Ascending aorta (tissue), 2 donors: Measurements from ENCODE around the gene MSI2. TPM values are rescaled to one million over a fixed set of nuclear protein-coding genes. Genes with fewer than 3 reads are reported as not detected.

ENCODE experiments used
- DNase-seq, 2 donors: peaks; one replicate each; pipeline ENCODE4 v3.0.0-alpha.2; 2019; ENCODE audit warnings: low spot score in 2 of 2
- H3K27ac ChIP-seq, 2 donors: fragments of 200-600 bp; sonication (generic); one replicate each; pipeline ENCODE4 v1.5.1; 2016 to 2017; ENCODE audit warnings: mild to moderate bottlenecking in 1 of 2
- H3K27me3 ChIP-seq: fragments of 200-600 bp; sonication (generic); one replicate; pipeline ENCODE4 v1.5.1; 2017
- H3K36me3 ChIP-seq, 2 donors: fragments of 200-600 bp; sonication (generic); one replicate each; pipeline ENCODE4 v1.5.1; 2016
- H3K4me1 ChIP-seq, 2 donors: fragments of 200-600 bp; sonication (generic); one replicate each; pipeline ENCODE4 v1.5.1; 2016 to 2017; ENCODE audit warnings: mild to moderate bottlenecking in 1 of 2
- H3K4me3 ChIP-seq, 2 donors: fragments of 200-600 bp; sonication (generic); one replicate each; pipeline ENCODE4 v1.5.1; 2016 to 2017; ENCODE audit warnings: mild to moderate bottlenecking in 1 of 2
- H3K9me3 ChIP-seq, 2 donors: fragments of 200-600 bp; sonication (generic); one replicate each; pipeline ENCODE4 v1.5.1; 2016
- intact Hi-C: fragments of 100-400 bp; cut with DNase I; formaldehyde crosslinking; loops from one replicate; pipeline ENCODE4 v1.15.1; 2023
- total RNA-seq: library from RNA; depleted of rRNA; stranded (reverse); fragments of >200 nt; gene quantifications from one replicate; pipeline ENCODE4 v1.1.0, GENCODE V29; 2016
- TF ChIP-seq, protein P1 (sequence below), 3 experiments: fragments of 200-600 bp in 2 of 3; fragments of 450-650 bp in 1 of 3; sonication (generic) in 2 of 3; IDR thresholded peaks; one replicate each; pipeline ENCODE4 v1.5.1; 2016 to 2019; ENCODE audit warnings: antibody characterized with exemption in 3 of 3, mild to moderate bottlenecking in 1 of 3, moderate library complexity in 1 of 3

MSI2 gene
- total RNA-seq, 1 donor from 2014 or later: 11.7 TPM

DNA sequence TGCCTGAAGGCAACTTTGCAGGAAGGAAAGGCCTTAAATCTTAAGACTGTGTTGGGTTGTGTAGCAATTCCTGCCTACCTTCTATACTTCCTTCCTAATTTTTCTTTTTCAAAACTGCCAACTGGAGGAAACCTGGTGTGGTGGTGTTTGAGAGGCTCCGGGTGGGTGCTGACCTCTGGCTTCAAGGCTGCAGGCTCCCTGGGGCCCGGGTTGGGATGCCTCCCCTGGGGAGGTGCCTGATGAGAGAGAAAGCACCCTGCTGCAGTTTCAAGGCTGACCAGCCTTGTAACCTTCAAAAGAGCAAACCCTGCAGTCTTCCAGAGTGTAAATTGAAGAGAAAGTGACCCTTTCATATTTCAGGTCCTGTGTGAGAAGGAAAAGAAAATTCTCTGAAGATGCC is 55.9 kb downstream of the MSI2 start:
- no peaks in the 10 kb centered on the region for H3K27me3 ChIP-seq
- TF ChIP-seq, protein P1, sequence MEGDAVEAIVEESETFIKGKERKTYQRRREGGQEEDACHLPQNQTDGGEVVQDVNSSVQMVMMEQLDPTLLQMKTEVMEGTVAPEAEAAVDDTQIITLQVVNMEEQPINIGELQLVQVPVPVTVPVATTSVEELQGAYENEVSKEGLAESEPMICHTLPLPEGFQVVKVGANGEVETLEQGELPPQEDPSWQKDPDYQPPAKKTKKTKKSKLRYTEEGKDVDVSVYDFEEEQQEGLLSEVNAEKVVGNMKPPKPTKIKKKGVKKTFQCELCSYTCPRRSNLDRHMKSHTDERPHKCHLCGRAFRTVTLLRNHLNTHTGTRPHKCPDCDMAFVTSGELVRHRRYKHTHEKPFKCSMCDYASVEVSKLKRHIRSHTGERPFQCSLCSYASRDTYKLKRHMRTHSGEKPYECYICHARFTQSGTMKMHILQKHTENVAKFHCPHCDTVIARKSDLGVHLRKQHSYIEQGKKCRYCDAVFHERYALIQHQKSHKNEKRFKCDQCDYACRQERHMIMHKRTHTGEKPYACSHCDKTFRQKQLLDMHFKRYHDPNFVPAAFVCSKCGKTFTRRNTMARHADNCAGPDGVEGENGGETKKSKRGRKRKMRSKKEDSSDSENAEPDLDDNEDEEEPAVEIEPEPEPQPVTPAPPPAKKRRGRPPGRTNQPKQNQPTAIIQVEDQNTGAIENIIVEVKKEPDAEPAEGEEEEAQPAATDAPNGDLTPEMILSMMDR (IDR thresholded peaks at IDR 0.05): no peak
- no peak overlapping the region for H3K4me3 ChIP-seq
- intact Hi-C loops: no loop called here
- no peak overlapping the region for H3K27ac ChIP-seq
- H3K36me3 ChIP-seq: no peaks in the 10 kb centered on the region
- H3K4me1 ChIP-seq: no peaks in the 10 kb centered on the region
- H3K9me3 ChIP-seq: no peaks in the 10 kb centered on the region
- no peak for DNase-seq

DNA sequence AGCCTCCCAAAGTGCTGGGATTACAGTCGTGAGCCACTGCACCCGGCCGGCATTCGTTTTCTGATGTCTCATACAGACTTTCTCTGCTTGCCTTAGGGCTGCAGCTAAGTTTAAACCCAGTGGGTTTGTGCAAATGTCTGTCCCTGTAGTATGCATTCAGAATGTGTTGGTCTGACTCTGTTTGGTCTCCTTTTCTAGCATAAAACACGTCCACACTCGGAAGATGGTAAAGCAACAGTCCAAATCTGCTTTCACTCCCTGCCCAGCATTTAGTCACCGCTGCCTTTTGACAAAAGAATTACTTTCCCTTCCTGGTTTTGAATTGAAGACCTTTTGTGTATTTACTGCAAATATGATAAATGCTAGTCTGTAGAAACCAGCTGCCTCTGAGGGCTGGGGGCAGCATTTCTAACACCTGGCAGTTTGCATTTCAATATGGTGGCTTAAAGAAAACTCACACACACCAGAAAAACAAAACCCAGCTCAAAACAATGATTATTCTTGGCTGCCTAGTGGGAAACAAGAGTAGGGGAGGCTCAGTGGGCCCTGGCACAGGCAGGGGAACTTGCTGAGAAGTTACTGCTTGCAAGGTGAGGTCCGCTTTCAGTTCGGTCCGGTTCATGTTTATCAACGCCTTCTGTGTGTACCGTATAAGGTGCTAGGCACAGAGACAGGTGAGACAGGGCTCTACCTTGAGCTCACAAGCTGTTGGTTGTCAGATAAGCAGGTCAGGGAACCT is 56.9 kb downstream of the MSI2 start:
- Histone ChIP-seq H3K4me3 (no peak overlapping the region), H3K36me3 (no peaks in the 10 kb centered on the region), H3K27ac (no peak overlapping the region), H3K27me3 (no peaks in the 10 kb centered on the region), H3K4me1 (no peaks in the 10 kb centered on the region), H3K9me3 (no peaks in the 10 kb centered on the region)
- DNase-seq: no peak
- TF ChIP-seq, protein P1 (IDR thresholded peaks at IDR 0.05): no peak
- intact Hi-C loops: no loop called here

DNA sequence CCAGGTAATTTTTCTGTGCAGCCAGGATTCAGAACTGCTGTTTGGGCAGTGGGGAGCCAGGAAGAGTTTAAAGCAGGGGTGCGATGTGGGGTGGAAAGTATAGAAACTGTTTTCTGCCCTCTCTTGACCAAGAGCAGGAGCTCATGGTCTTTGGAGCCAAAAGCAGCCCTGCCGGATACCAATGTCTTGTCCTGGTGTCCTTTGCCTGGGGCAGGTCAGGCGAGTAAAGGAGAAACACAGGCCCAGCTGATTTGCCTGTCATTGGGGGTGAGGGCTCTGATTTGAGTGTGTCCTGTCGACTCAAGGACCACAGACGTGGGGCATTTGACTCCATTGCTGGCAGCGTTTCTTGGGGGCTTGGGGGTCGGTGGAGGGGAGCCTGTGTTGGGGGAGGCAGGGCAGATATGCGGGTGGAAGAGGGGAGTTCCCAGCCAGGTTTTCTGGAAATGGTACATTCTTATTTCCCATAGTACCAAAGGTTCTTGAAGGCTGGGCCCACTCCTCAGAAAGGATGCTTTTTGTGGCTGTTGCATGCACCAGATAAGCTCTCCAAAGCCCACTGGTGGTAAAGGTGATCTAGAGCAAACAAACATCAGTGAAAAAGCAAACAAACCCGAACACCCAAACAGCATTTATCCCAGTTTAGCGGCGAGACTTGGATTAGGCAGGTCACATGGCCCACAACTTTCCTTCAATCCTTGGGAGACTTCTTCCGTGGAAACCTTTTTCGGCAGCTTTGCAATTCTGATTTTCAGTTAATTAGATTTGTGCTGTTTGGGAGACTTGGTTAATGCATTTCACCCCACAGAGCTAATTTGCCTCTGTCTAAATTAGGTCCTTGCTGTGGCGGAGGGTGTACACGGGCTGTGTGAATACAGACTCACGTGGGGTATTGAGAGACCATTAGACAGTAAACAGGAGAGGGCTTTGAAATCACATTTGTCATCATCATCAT is 59.0 kb downstream of the MSI2 start:
- intact Hi-C loops: no loop called here
- Histone ChIP-seq H3K9me3 (no peaks in the 10 kb centered on the region), H3K4me1 (no peaks in the 10 kb centered on the region), H3K27ac (no peak overlapping the region), H3K4me3 (no peak overlapping the region), H3K36me3 (no peaks in the 10 kb centered on the region), H3K27me3 (no peaks in the 10 kb centered on the region)
- TF ChIP-seq, protein P1 (IDR thresholded peaks at IDR 0.05): no peak
- DNase-seq: no peak

DNA sequence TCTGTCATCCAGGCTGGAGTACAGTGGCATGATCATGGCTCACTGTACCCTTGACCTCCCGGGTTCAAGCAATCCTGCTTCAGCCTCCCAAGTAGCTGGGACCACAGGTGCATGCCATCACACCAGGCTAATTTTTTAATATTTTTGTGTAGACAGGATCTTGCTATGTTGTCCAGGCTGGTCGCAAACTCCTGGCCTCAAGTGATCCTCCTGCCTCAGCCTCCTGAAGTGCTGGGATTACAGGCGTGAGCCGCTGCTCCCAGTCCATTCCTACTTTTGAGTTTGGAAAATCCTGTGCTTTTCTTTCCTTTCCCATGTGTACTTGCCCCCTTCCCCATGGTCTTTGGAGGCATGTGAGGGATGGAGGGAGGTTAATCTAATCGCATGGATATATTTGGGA is 60.0 kb downstream of the MSI2 start:
- no peak overlapping the region for H3K4me3 ChIP-seq
- H3K27me3 ChIP-seq: no peaks in the 10 kb centered on the region
- no peak for DNase-seq
- TF ChIP-seq, protein P1 (IDR thresholded peaks at IDR 0.05): no peak
- no peaks in the 10 kb centered on the region for H3K36me3 ChIP-seq
- H3K9me3 ChIP-seq: no peaks in the 10 kb centered on the region
- H3K27ac ChIP-seq: no peak overlapping the region
- no peaks in the 10 kb centered on the region for H3K4me1 ChIP-seq
- intact Hi-C loops: no loop called here

GRCh38 chr17:57317079-57317478 is 60.8 kb downstream of the MSI2 start:
- H3K9me3 ChIP-seq: no peaks in the 10 kb centered on the region
- DNase-seq: no peak
- H3K36me3 ChIP-seq: no peaks in the 10 kb centered on the region
- H3K27ac ChIP-seq: no peak overlapping the region
- H3K4me3 ChIP-seq: no peak overlapping the region
- no peaks in the 10 kb centered on the region for H3K4me1 ChIP-seq
- TF ChIP-seq, protein P1 (IDR thresholded peaks at IDR 0.05): no peak
- intact Hi-C loops: no loop called here
- no peaks in the 10 kb centered on the region for H3K27me3 ChIP-seq
